GM08714 (cell line): Measurements from ENCODE around the gene FAM120A.
"Not testable (repeated sequence)": the region's sequence is repeated elsewhere in the genome, so short reads cannot be mapped to it uniquely, and the experiment has no call there.

Experiments
- H3K4me3 ChIP-seq: fragments of 200-500 bp; sonication (Bioruptor generic); 2 replicates; pipeline ENCODE4 v1.5.1; 2014; ENCODE audit warnings: mild to moderate bottlenecking, low read length, inconsistent platforms
- ZNF274 ChIP-seq: IDR thresholded peaks from 2 replicates; pipeline ENCODE4 v1.6.1; 2012; ENCODE audit warnings: mild to moderate bottlenecking, low read depth, low read length

FAM120A gene

GRCh38 chr9:93500571-93501298 lies 49.2 kb downstream of the FAM120A start:
- H3K4me3 ChIP-seq: no peak overlapping the region
- TF ChIP-seq ZNF274: no peak

- no peak for TF ChIP-seq ZNF274
- H3K4me3 ChIP-seq: no peak overlapping the region
Observed at GRCh38 chr9:93501406-93501805, 49.9 kb downstream of the FAM120A start.

- H3K4me3 ChIP-seq: no peak overlapping the region
- no peak for TF ChIP-seq ZNF274
Observed at GRCh38 chr9:93503381-93503780, 51.9 kb downstream of the FAM120A start.

DNA sequence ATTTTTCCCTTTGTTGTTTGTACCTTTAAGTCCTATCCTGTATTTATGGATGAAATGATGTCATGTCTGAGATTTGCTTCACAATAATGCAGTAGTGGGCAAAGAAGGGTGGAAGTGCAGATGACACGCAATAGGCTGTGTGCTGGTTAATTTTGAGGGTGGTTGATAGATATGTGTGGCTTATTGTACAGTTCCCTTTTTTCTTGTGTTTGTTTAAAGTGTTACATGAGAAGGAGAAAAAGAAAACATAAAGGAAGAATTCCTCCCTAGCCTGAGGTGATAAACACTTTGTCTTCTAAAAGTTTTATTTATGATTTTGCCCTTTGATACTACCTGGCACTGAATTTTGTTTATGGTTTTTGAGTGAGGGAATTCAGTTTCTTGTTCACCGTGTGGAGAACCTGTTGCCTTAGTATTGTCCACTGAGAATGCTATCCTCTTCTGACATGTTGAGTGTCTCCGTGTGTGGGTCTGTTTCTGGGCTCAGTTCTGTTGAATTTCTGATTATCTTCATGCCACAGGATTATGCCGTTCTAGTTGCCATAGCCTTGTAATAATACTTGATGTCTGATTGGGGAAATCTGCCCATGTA lies 54.2 kb downstream of the FAM120A start:
- H3K4me3 ChIP-seq: no peak overlapping the region

GRCh38 chr9:93507768-93508167 lies 56.3 kb downstream of the FAM120A start:
- no peak overlapping the region for H3K4me3 ChIP-seq

More for the DNA sequence above, 54.2 kb downstream of the FAM120A start:
- TF ChIP-seq ZNF274: no peak

DNA sequence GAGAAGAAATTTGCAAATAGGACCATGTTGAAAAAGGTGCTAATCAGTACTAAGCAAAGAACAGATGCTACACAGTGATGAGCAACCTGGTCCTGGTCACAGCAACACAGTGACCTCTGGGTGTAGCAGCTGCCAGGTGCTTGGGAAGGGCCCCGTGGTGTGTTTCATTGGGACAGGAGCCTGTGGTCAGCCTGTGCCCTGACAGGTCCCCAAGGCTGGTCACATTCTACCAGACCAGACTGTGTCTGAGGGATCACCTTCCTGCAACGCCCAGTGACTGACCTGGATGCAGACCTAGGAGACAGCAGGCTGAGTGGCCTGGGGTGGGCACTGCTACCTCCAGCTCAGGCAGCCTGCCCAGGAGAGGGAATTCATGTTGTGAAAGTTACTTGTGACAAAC lies 56.7 kb downstream of the FAM120A start:
- no peak overlapping the region for H3K4me3 ChIP-seq
- no peak for TF ChIP-seq ZNF274

More at GRCh38 chr9:93507768-93508167, 56.3 kb downstream of the FAM120A start:
- no peak for TF ChIP-seq ZNF274

DNA sequence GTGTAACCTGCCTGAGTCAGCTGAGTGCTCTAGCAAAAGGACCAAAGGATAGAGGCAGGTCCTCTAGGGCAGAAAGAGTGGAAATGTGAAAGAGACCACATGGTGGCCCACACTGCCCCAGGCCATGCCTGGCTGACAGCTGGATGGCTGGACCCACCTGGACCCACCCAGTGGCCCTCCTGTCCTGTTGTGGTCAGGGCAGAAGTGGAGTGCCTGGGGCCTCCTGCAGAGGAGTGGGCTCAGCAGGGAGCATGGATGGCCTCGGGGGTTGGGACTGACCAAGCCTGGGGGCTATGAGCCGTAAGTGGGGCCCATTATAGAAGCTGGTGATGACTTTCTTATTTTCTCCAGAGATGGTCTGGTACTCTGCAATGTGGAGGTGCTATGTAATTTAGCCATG lies 57.6 kb downstream of the FAM120A start:
- TF ChIP-seq ZNF274: no peak
- H3K4me3 ChIP-seq: no peak overlapping the region

- TF ChIP-seq ZNF274: no peak
- H3K4me3 ChIP-seq: no peak overlapping the region
Observed at GRCh38 chr9:93510041-93510440, 58.6 kb downstream of the FAM120A start.

DNA sequence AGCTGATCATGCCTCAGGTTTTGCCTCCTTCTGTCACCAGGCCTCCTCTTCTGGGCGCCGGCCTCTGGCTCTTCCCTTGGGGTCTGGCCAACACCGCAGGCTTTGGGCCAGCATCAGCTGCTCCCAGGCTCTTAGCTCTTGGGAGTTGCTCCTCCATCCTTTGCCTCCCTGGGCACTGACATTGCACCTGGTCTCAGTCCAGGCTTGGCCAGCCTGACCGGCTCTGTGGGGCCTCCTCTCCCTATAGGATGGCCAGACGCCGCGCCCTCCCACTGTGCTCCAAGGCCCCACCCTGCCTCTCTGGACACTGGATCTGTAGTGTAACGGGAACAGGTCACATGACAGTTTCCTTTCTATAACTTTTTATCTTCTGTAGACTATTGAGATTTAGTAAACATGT lies 59.7 kb downstream of the FAM120A start:
- H3K4me3 ChIP-seq: not testable (repeated sequence)

- H3K4me3 ChIP-seq: not testable (repeated sequence)
Observed at GRCh38 chr9:93512170-93512812, 60.8 kb downstream of the FAM120A start.

DNA sequence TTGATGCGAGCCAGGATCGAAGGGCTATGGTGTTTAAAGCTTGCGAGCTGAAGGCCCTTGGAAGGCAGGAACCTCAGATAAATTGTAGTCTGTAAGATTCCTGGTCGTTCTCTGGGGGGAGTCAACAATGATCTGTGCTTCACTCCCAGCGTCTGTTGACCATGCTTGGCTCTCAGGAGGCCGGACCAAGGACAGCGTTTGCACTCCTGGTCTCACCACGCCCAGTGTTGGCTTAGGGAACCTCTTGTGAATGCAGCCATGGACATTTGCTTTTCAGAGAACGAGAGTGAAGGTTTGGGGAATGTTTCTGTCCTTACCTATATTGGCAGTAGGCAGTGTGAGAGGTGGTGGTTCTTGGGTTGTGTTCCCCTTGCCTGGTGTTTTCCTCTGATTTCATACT lies 62.1 kb downstream of the FAM120A start:
- no peak for TF ChIP-seq ZNF274
- H3K4me3 ChIP-seq: no peak overlapping the region

DNA sequence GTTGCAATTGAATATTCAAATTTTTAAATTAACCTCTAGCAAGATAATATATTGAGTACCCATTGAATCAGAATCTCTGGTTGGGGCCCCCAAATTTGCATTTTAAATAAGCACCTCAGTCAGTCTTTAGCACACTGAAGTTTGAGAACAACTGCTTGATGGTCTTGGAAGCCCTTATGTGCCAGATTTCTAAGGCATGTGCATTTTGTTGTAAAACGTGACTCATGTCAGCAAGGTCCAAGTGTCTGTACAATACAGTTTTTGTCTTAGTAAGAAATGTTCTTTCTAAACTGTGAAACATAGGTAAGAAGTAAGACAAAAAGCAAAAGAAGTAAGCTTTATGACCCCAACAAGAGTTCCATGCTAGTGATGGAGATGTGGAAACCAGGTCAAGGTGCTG lies 65.8 kb downstream of the FAM120A start:
- TF ChIP-seq ZNF274: no peak
- H3K4me3 ChIP-seq: no peak overlapping the region

DNA sequence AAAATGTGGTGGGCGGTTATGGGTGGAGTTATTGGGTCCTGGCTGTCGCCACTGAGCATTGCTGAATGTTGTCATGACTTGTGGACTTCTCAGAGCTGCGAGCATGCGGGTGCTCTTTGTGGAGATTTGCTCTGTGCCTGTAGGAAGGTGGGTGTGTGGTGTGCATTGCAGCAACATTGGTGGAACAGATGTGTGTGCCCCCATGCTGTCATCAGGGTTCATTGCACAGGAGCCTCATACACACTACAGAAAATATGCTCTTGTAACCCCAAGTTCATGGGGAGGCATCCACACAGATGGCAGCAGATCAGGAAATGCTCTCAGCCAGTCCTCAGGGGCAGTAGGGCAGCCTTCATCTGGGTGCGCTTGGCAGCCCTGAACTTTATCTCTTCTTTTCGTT lies 69.0 kb downstream of the FAM120A start:
- no peak for TF ChIP-seq ZNF274
- no peak overlapping the region for H3K4me3 ChIP-seq

GRCh38 chr9:93522736-93523135 lies 71.3 kb downstream of the FAM120A start:
- no peak for TF ChIP-seq ZNF274
- no peak overlapping the region for H3K4me3 ChIP-seq

DNA sequence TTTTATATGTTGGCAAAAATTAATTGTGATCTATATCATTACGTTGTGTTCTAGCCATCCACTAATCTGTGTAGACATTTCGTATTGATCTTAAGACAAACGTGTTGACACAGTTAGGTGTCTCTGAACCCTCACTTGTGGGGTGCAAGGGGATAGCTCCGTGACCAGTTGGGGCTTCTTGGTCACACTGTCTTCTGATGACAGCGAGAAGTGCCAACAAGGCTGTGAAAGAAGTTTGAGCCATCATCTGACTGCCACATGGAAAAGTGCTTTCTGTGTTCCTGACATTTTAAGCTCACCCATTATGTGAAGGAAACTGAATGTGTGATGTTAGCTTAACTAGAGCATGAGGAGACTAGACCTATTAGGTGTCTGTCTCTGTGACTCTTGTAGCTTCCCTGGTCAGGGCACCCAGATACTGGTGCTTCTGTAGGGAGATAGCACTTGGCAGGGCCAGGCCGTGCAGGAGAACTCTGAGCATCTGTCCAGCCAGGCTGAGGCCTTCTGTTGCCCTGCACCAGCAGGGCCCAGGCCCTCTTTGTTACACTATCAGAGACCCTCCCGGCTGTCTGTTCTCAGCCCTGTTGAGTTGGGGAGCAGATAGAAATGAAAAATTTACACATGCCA lies 72.1 kb downstream of the FAM120A start:
- H3K4me3 ChIP-seq: no peak overlapping the region
- no peak for TF ChIP-seq ZNF274
